ENCODE measurements around the gene EYA2. TPM values are rescaled to one million over a fixed set of nuclear protein-coding genes. Genes with fewer than 3 reads are reported as not detected.

The EYA2 gene
- total RNA-seq, 1 experiment from 2014 or later, result 0.74 TPM

DNA sequence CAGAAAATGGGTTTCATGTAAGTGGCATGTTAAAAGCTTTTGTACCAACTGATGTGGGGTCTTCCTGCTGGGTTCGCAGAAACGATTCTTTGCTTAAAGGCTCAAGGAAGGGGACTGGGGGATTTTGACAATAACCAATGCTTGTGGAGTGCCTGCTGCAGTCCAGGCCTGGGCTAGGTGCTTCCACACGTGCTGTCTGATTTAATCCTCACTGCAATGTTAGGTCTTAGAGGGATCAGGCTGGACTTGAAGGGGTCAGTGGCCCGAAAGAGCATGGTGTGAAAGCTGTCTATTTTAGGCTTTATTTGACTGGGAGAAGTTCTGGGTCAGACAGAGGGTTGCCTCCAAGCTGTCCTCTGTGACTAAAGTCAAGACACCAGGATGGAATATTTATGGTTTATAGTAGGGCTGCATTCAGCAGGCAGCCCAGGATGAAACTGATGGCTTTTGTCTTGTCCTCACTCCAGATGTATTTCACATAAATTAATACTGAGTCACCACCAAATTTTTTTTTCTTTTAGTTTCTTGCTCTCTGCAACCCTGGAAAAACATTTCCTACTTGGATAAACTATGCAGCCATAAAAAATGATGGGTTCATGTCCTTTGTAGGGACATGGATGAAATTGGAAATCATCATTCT lies 242.7 kb downstream of the EYA2 start:
- no peaks in the 10 kb centered on the region for H3K9me3 ChIP-seq (ENCODE audit: control insufficient read depth, low read depth, low read length)
- no peak overlapping the region for H2AK5ac ChIP-seq (ENCODE audit: insufficient read length, low read length)
- no peak overlapping the region for H4K8ac ChIP-seq (replicated peaks; ENCODE audit: insufficient read length, low read depth, low read length)
- no peak overlapping the region for H2BK12ac ChIP-seq (ENCODE audit: insufficient read length, low read depth, low read length)
- Mint-ChIP-seq H3K27ac (peak overlapping the region in 2 of 3 experiments; percentile 34 to 57; a peak in 3 of 7 replicates), H3K9me3 (peaks cover 5 to 15% of the 10 kb centered on the region in 2 experiments; a peak in 3 of 5 replicates), H3K36me3 (ENCODE audit: insufficient read depth in 1 of 3, low read depth in 3 of 3) (peaks cover 0 to 9% (median 1%) of the 10 kb centered on the region in 3 experiments; a peak in 2 of 7 replicates), H3K27me3 (ENCODE audit: low read depth) (no peaks in the 10 kb centered on the region), H3K4me1 (peaks cover 9 to 14% of the 10 kb centered on the region in 2 experiments; a peak in 3 of 4 replicates), H3K4me3 (no peak overlapping the region)
- no peaks in the 10 kb centered on the region for H3K23me2 ChIP-seq (ENCODE audit: insufficient read length, low read depth, low read length, poor library complexity, severe bottlenecking)
- TF ChIP-seq, protein P1, sequence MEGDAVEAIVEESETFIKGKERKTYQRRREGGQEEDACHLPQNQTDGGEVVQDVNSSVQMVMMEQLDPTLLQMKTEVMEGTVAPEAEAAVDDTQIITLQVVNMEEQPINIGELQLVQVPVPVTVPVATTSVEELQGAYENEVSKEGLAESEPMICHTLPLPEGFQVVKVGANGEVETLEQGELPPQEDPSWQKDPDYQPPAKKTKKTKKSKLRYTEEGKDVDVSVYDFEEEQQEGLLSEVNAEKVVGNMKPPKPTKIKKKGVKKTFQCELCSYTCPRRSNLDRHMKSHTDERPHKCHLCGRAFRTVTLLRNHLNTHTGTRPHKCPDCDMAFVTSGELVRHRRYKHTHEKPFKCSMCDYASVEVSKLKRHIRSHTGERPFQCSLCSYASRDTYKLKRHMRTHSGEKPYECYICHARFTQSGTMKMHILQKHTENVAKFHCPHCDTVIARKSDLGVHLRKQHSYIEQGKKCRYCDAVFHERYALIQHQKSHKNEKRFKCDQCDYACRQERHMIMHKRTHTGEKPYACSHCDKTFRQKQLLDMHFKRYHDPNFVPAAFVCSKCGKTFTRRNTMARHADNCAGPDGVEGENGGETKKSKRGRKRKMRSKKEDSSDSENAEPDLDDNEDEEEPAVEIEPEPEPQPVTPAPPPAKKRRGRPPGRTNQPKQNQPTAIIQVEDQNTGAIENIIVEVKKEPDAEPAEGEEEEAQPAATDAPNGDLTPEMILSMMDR (conservative IDR thresholded peaks at IDR 0.05), result no peak
- H3K18ac ChIP-seq (ENCODE audit: insufficient read length, low read depth, low read length), result no peak overlapping the region
- no peak overlapping the region for H2BK5ac ChIP-seq (ENCODE audit: insufficient read length, low read length)
- no peak for DNase-seq
- no peak overlapping the region for H3K14ac ChIP-seq (ENCODE audit: insufficient read depth, low read length)
- H3K79me2 ChIP-seq (ENCODE audit: insufficient read depth, low read length), result no peaks in the 10 kb centered on the region
- WGBS (ENCODE audit: extremely low coverage, insufficient read length, low lambda C conversion rate), result no CpG with 5 or more reads among the region's 4 CpGs
- no peak overlapping the region for H2BK20ac ChIP-seq (ENCODE audit: low read depth, low read length, poor library complexity, severe bottlenecking)
- no peak overlapping the region for H3K56ac ChIP-seq (ENCODE audit: insufficient read length, low read depth, low read length)
- H3K4me2 ChIP-seq (ENCODE audit: insufficient read depth, insufficient read length, low read length), result no peak overlapping the region
- no peak overlapping the region for H3K23ac ChIP-seq (ENCODE audit: insufficient read length, low read depth, low read length)
- no peak overlapping the region for H4K91ac ChIP-seq (ENCODE audit: insufficient read length, low read depth, low read length)
- no peaks in the 10 kb centered on the region for H3K79me1 ChIP-seq (ENCODE audit: insufficient read depth, low read depth, low read length, poor library complexity, severe bottlenecking)
- H2BK120ac ChIP-seq (ENCODE audit: low read depth, low read length, poor library complexity, severe bottlenecking), result no peak overlapping the region
- no peaks in the 10 kb centered on the region for H3K27me3 ChIP-seq (ENCODE audit: insufficient read depth, low read length)
- no peak overlapping the region for H2AFZ ChIP-seq (ENCODE audit: low read length)
- no peak overlapping the region for H2BK15ac ChIP-seq (ENCODE audit: low read depth, low read length)
- no peaks in the 10 kb centered on the region for H4K20me1 ChIP-seq (ENCODE audit: control insufficient read depth, insufficient read depth, insufficient read length)
- no peaks in the 10 kb centered on the region for H3K4me1 ChIP-seq (ENCODE audit: insufficient read depth, low read length)
- no peak overlapping the region for H4K5ac ChIP-seq (ENCODE audit: insufficient read length, low read depth, low read length)
- no peak overlapping the region for H3K27ac ChIP-seq (ENCODE audit: insufficient read length, low read depth, low read length)
- H3K4ac ChIP-seq (ENCODE audit: low read depth, low read length), result no peak overlapping the region
- no peak overlapping the region for H3T11ph ChIP-seq (ENCODE audit: low read length)
- H3K9ac ChIP-seq (ENCODE audit: extremely low read depth, insufficient read length, low read length), result no peak overlapping the region
